GM03348 (cell line): Measurements from ENCODE around the gene BCKDK.
"Not testable (repeated sequence)": the region's sequence is repeated elsewhere in the genome, so short reads cannot be mapped to it uniquely, and the experiment has no call there.

Experiments used
- DNase-seq: peaks from one replicate; pipeline ENCODE4 v3.0.0; 2012; ENCODE audit warnings: low spot score

The BCKDK gene

GRCh38 chr16:31094424-31095120, 13.6 kb upstream of the BCKDK start, which contains the start of gene VKORC1:
TSS of gene VKORC1 (minus strand) at chr16:31094797. CDS start at chr16:31094729, 68 bp downstream.
- DNase-seq, result peak; percentile 97

- DNase-seq, result no peak
Observed at GRCh38 chr16:31099860-31100638, 8.1 kb upstream of the BCKDK start.

GRCh38 chr16:31100876-31101641, 7.1 kb upstream of the BCKDK start:
- not testable (repeated sequence) for DNase-seq

GRCh38 chr16:31105677-31106213, 2.4 kb upstream of the BCKDK start:
- DNase-seq, result peak; percentile 89

GRCh38 chr16:31106509-31107464, 1.4 kb upstream of the BCKDK start:
- no peak for DNase-seq

- no peak for DNase-seq
Observed at GRCh38 chr16:31107465-31107867, 720 bp upstream of the BCKDK start.

- no peak for DNase-seq
Observed at GRCh38 chr16:31108794-31109558, 790 bp downstream of the BCKDK start.

GRCh38 chr16:31109622-31110021, 1.4 kb downstream of the BCKDK start:
- no peak for DNase-seq

- no peak for DNase-seq
Observed at GRCh38 chr16:31110106-31111034, 2.2 kb downstream of the BCKDK start.

GRCh38 chr16:31111881-31112466, 3.8 kb downstream of the BCKDK start:
- DNase-seq, result no peak

GRCh38 chr16:31112711-31113110, 4.5 kb downstream of the BCKDK start:
- DNase-seq, result no peak

GRCh38 chr16:31113121-31114120, 5.2 kb downstream of the BCKDK start:
- DNase-seq, result no peak

GRCh38 chr16:31114468-31114867, 6.3 kb downstream of the BCKDK start:
- DNase-seq, result no peak

- DNase-seq, result peak; percentile 97
Observed at GRCh38 chr16:31117384-31118222, 9.4 kb downstream of the BCKDK start, which contains the start of gene KAT8. TSS of gene KAT8 (plus strand) at chr16:31117664. CDS start at chr16:31117682, 18 bp downstream.

- peak; percentile 50 for DNase-seq
Observed at GRCh38 chr16:31118223-31119155, 10.3 kb downstream of the BCKDK start.
